ENCODE results near the gene PIP4K2C. TPM values are rescaled to one million over a fixed set of nuclear protein-coding genes. Genes with fewer than 3 reads are reported as not detected.

Gene PIP4K2C
- total RNA-seq, 2 donors from 2014 or later, result 33.4 to 39.9 TPM

- H3K27ac ChIP-seq, result no peak overlapping the region
- H3K4me1 ChIP-seq (ENCODE audit: control insufficient read depth in 1 of 2, low read depth in 2 of 2), result peaks cover 0 to 16% of the 10 kb centered on the region in 2 donors
- H3K9me3 ChIP-seq, result no peaks in the 10 kb centered on the region
- no peak overlapping the region for H3K4me3 ChIP-seq
- DNase-seq (ENCODE audit: low spot score), result no peak
- TF ChIP-seq CTCF (IDR thresholded peaks at IDR 0.05), result no peak
- H3K36me3 ChIP-seq, result no peaks in the 10 kb centered on the region
- no peak for ATAC-seq (ENCODE audit: insufficient number of reproducible peaks, low FRiP score, low read depth)
- H3K27me3 ChIP-seq (replicated peaks; ENCODE audit: insufficient read depth), result no peaks in the 10 kb centered on the region
Observed at GRCh38 chr12:57552835-57553313, 38.1 kb upstream of the PIP4K2C start.

GRCh38 chr12:57553343-57554202 lies 37.4 kb upstream of the PIP4K2C start:
- no peaks in the 10 kb centered on the region for H3K36me3 ChIP-seq
- ATAC-seq (ENCODE audit: insufficient number of reproducible peaks, low FRiP score, low read depth), result no peak
- peaks cover 0 to 16% of the 10 kb centered on the region in 2 donors for H3K4me1 ChIP-seq (ENCODE audit: control insufficient read depth in 1 of 2, low read depth in 2 of 2)
- H3K27ac ChIP-seq, result no peak overlapping the region
- H3K4me3 ChIP-seq, result no peak overlapping the region
- DNase-seq (ENCODE audit: low spot score), result no peak
- no peak for TF ChIP-seq CTCF (IDR thresholded peaks at IDR 0.05)
- H3K9me3 ChIP-seq, result no peaks in the 10 kb centered on the region
- no peaks in the 10 kb centered on the region for H3K27me3 ChIP-seq (replicated peaks; ENCODE audit: insufficient read depth)

DNA sequence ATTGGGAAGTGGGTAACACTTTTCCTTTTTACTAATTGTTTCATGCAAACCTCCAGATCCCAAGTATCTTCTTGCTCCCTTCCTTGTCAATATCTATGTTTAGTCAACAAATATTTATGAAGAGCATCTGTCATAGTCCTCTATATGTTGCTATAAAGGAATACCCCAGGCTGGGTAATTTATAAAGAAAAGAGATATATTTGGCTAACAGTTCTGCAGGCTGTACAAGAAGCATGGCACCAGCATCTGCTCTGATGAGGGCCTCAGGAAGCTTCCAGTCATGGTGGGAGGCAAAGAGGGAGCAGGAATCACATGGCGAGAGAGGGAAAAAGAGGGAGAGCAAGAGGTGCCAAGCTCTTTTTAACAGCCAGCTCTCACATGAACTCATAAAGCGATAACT lies 36.5 kb upstream of the PIP4K2C start:
- H3K27ac ChIP-seq, result no peak overlapping the region
- DNase-seq (ENCODE audit: low spot score), result no peak
- peaks cover 0 to 13% of the 10 kb centered on the region in 2 donors for H3K4me1 ChIP-seq (ENCODE audit: control insufficient read depth in 1 of 2, low read depth in 2 of 2)
- no peaks in the 10 kb centered on the region for H3K9me3 ChIP-seq
- no peak overlapping the region for H3K4me3 ChIP-seq
- H3K27me3 ChIP-seq (replicated peaks; ENCODE audit: insufficient read depth), result no peaks in the 10 kb centered on the region
- no peaks in the 10 kb centered on the region for H3K36me3 ChIP-seq
- no peak for TF ChIP-seq CTCF (IDR thresholded peaks at IDR 0.05)
- no peak for ATAC-seq (ENCODE audit: insufficient number of reproducible peaks, low FRiP score, low read depth)

DNA sequence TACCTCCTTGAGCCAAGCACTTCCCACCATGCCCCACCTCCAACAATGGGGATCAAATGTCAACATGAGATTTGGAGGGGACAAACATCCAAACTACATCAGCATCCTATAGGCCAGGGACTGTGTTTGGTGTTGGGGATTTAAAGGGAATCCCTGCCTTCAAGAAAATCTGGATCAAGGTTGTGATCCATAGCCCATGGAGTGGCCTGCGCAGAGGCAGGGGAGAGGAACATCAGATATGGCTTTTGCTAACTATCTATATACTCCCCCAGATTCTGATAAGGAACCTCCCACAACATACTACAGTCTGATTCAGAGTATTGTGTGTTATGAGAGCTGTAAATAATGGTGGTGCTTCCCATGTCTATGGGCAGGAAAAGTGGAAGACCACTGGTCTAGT lies 36.1 kb upstream of the PIP4K2C start:
- no peak for ATAC-seq (ENCODE audit: insufficient number of reproducible peaks, low FRiP score, low read depth)
- H3K4me3 ChIP-seq, result no peak overlapping the region
- H3K27ac ChIP-seq, result no peak overlapping the region
- TF ChIP-seq CTCF (IDR thresholded peaks at IDR 0.05), result no peak
- H3K9me3 ChIP-seq, result no peaks in the 10 kb centered on the region
- no peak for DNase-seq (ENCODE audit: low spot score)
- peaks cover 0 to 9% of the 10 kb centered on the region in 2 donors for H3K4me1 ChIP-seq (ENCODE audit: control insufficient read depth in 1 of 2, low read depth in 2 of 2)
- no peaks in the 10 kb centered on the region for H3K36me3 ChIP-seq
- no peaks in the 10 kb centered on the region for H3K27me3 ChIP-seq (replicated peaks; ENCODE audit: insufficient read depth)

- H3K36me3 ChIP-seq, result no peaks in the 10 kb centered on the region
- DNase-seq (ENCODE audit: low spot score) (no peak), ATAC-seq (ENCODE audit: insufficient number of reproducible peaks, low FRiP score, low read depth) (no peak)
- no peak overlapping the region for H3K27ac ChIP-seq
- no peak overlapping the region for H3K4me3 ChIP-seq
- H3K4me1 ChIP-seq (ENCODE audit: control insufficient read depth in 1 of 2, low read depth in 2 of 2), result no peaks in the 10 kb centered on the region
- H3K27me3 ChIP-seq (replicated peaks; ENCODE audit: insufficient read depth), result no peaks in the 10 kb centered on the region
- TF ChIP-seq CTCF (IDR thresholded peaks at IDR 0.05), result no peak
- H3K9me3 ChIP-seq, result no peaks in the 10 kb centered on the region
Observed at GRCh38 chr12:57558864-57559263, 32.1 kb upstream of the PIP4K2C start.
